BE2C (cell line): ENCODE data around the gene DYRK1A.

Experiments
- DNase-seq: peaks from one replicate; pipeline ENCODE4 v3.0.0-alpha.2; 2020
- H3K27me3 ChIP-seq: fragments of 250-450 bp; sonication (Bioruptor Pico); 2 replicates; pipeline ENCODE4 v1.5.1; 2020; ENCODE audit warnings: mild to moderate bottlenecking
- H3K36me3 ChIP-seq: fragments of 250-450 bp; sonication (Bioruptor Pico); 2 replicates; pipeline ENCODE4 v1.5.1; 2020; ENCODE audit warnings: mild to moderate bottlenecking
- H3K4me1 ChIP-seq: fragments of 250-450 bp; sonication (Bioruptor Pico); 2 replicates; pipeline ENCODE4 v1.5.1; 2020
- H3K4me3 ChIP-seq: 2 replicates; pipeline ENCODE4 v1.5.1; 2011; ENCODE audit warnings: low read depth, low read length
- H3K9me3 ChIP-seq: fragments of 250-450 bp; sonication (Bioruptor Pico); 2 replicates; pipeline ENCODE4 v1.5.1; 2020
- TF ChIP-seq, protein P1 (sequence below): IDR thresholded peaks from 2 replicates; pipeline ENCODE4 v1.5.1; 2012; ENCODE audit warnings: mild to moderate bottlenecking, low read depth, low read length

DYRK1A gene

DNA sequence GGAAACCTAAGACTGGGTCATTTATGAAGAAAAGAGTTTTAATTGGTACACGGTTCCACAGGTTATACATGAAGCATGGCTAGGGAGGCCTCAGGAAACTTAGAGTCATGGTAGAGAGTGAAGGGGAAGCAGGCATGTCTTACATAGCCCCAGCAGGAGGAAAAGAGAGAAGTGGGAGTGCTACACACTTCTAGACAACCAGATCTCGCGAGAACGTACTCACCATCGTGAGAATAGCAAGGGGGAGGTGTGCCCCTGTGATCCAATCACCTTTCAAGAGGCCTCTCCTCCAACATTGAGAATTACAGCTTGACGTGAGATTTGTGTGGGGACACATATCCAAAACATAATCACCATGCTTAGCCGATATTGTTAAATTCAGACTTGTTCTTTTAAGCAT is 62.8 kb downstream of the DYRK1A start:
- DNase-seq = no peak
- peaks cover 30% of the 10 kb centered on the region for H3K36me3 ChIP-seq

DNA sequence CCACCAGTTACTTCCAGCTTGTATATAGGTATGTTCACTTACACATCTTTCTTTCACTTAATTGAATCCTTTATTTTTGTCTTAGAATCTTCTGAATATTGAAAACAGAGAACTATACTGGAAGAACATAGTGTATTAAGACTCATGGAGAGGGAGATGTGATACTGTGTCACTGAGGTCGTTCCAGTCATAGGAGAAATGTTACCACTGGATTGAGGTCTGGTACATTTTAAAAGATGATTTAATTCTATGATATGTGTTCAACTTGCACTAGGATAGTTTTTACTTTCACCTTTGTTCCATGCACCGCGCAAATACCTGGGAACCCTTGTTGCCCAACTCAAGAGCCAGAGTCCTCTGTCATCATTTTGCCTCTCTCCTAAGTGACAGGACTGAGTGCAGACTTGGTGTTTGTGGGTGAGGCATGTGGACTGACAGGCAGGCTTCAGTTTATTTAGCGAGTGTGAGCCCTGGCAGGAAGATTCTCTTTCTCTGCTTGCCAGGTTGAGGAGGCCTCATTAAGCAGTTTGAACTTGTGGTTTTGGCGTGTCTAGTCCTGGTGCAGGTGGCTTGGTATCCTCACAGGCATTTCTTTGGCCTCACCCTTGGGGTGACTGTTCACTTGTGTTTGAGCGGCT is 63.7 kb downstream of the DYRK1A start:
- TF ChIP-seq, protein P1, sequence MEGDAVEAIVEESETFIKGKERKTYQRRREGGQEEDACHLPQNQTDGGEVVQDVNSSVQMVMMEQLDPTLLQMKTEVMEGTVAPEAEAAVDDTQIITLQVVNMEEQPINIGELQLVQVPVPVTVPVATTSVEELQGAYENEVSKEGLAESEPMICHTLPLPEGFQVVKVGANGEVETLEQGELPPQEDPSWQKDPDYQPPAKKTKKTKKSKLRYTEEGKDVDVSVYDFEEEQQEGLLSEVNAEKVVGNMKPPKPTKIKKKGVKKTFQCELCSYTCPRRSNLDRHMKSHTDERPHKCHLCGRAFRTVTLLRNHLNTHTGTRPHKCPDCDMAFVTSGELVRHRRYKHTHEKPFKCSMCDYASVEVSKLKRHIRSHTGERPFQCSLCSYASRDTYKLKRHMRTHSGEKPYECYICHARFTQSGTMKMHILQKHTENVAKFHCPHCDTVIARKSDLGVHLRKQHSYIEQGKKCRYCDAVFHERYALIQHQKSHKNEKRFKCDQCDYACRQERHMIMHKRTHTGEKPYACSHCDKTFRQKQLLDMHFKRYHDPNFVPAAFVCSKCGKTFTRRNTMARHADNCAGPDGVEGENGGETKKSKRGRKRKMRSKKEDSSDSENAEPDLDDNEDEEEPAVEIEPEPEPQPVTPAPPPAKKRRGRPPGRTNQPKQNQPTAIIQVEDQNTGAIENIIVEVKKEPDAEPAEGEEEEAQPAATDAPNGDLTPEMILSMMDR = no peak
- Histone ChIP-seq H3K4me3 (no peak overlapping the region), H3K9me3 (no peaks in the 10 kb centered on the region; the same call in 1 of the 2 replicates), H3K4me1 (peaks cover 6% of the 10 kb centered on the region; the same call in 1 of the 2 replicates), H3K36me3 (peaks cover 21% of the 10 kb centered on the region), H3K27me3 (no peaks in the 10 kb centered on the region)
- no peak for DNase-seq

More for the DNA sequence above, 62.8 kb downstream of the DYRK1A start:
- no peaks in the 10 kb centered on the region for H3K27me3 ChIP-seq
- TF ChIP-seq, protein P1 = no peak
- H3K4me1 ChIP-seq = peaks cover 4% of the 10 kb centered on the region; the same call in 1 of the 2 replicates
- H3K4me3 ChIP-seq = no peak overlapping the region
- no peaks in the 10 kb centered on the region; the same call in 1 of the 2 replicates for H3K9me3 ChIP-seq

DNA sequence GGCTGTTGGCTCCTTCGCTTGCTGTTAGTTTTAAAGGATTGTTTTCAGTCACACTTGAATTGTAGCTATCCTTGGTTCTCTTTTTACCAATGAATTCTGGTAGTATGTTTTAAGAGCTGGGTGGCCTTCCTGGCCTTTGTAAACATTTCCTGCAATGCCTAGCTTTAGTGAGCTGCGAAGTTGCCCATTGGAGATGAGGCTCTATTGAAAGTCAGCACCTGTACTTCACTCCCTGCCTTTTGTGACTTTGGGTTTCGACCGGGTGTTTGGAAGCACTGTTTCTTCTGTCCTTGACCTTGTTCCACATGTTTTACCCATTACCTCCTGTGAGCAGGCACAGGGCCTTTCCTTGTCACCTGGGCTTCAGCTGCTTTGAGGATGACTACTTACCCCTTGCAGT is 64.7 kb downstream of the DYRK1A start:
- H3K4me1 ChIP-seq = peaks cover 12% of the 10 kb centered on the region; the same call in 1 of the 2 replicates

DNA sequence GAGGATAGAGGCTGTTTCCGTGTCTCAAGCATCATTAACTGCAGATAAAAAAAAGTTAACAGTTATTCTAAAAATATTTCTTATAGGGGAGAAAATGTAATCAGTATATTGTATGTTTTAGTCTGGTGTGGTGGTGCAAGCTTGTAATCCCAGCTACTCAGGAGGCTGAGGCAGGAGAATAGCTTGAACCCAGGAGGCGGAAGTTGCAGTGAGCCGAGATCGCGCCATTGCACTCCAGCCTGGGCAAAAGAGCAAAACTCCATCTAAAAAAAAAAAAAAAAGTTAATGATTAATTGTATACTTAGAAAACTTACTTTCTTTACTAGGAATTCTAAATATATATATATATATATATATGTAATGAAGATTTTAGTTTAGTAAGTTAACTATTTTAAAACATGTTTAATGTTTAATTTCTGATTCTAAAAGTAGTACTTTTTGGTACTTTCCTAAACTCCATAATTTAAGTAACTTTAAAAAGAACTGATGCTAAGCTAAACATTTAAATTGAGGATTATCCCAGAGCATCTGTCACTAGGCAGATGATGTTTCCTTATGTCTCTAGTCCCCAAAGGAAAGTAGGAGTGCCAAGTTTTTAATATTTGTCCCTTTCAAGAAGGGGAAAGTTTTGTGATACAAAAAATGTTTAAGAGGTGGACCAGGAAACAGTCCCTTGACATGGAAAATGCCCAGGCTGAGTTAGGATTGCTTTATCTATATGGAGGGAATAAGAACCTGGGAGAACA is 66.3 kb downstream of the DYRK1A start:
- no peaks in the 10 kb centered on the region for H3K27me3 ChIP-seq
- peaks cover 3% of the 10 kb centered on the region for H3K36me3 ChIP-seq
- TF ChIP-seq, protein P1 = no peak
- peaks cover 11% of the 10 kb centered on the region; the same call in 1 of the 2 replicates for H3K4me1 ChIP-seq
- no peaks in the 10 kb centered on the region; the same call in 1 of the 2 replicates for H3K9me3 ChIP-seq
- no peak for DNase-seq
- H3K4me3 ChIP-seq = no peak overlapping the region

More for the DNA sequence above, 64.7 kb downstream of the DYRK1A start:
- H3K4me3 ChIP-seq = no peak overlapping the region
- TF ChIP-seq, protein P1 = no peak
- DNase-seq = no peak
- no peaks in the 10 kb centered on the region; the same call in 1 of the 2 replicates for H3K9me3 ChIP-seq
- H3K27me3 ChIP-seq = no peaks in the 10 kb centered on the region
- H3K36me3 ChIP-seq = peaks cover 11% of the 10 kb centered on the region

DNA sequence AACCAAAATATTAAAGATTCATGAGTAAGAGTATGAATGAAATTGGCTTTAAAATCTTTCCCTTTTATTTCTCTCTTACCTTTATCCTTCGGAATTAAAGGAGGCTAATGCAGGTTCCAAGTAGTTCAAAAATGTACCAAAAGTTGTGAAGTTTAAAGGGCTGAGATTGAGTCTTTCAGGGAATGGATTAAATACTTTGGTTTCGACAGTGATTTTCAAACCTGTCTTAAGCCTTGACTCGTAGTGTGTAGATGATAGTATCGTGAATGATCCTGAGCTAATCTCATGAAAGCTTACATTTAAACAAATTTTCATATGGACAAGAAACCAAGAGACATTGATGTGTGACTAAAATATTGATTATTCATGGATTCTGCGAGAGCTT is 66.9 kb downstream of the DYRK1A start:
- DNase-seq = no peak
- Histone ChIP-seq H3K4me3 (no peak overlapping the region), H3K36me3 (peaks cover 3% of the 10 kb centered on the region), H3K9me3 (no peaks in the 10 kb centered on the region), H3K27me3 (no peaks in the 10 kb centered on the region), H3K4me1 (peaks cover 8% of the 10 kb centered on the region; the same call in 1 of the 2 replicates)
- TF ChIP-seq, protein P1 = no peak
